ENCODE measurements around the gene ARSG.

DNA sequence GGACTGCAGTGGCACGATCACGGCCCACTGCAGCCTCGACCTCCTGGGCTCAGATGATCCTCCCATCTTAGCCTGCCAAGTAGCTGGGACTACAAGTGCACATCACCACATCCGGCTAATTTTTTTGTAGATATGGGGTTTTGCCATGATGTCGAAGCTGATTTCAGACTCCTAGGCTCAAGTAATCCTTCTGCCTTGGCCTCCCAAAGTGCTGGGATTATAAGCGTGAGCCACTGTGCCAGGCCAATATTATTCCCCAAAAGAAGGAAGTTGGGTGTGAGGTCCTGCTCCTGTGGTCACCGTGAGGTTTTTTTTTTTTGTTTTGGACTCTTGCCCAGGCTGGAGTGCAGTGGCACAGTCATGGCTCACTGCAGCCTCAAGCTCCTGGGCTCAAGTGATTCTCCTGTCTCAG is 41.9 kb upstream of the ARSG start:
- TF ChIP-seq, protein P1, sequence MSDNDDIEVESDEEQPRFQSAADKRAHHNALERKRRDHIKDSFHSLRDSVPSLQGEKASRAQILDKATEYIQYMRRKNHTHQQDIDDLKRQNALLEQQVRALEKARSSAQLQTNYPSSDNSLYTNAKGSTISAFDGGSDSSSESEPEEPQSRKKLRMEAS (IDR thresholded peaks at IDR 0.05) = no peak
- TF ChIP-seq, protein P2, sequence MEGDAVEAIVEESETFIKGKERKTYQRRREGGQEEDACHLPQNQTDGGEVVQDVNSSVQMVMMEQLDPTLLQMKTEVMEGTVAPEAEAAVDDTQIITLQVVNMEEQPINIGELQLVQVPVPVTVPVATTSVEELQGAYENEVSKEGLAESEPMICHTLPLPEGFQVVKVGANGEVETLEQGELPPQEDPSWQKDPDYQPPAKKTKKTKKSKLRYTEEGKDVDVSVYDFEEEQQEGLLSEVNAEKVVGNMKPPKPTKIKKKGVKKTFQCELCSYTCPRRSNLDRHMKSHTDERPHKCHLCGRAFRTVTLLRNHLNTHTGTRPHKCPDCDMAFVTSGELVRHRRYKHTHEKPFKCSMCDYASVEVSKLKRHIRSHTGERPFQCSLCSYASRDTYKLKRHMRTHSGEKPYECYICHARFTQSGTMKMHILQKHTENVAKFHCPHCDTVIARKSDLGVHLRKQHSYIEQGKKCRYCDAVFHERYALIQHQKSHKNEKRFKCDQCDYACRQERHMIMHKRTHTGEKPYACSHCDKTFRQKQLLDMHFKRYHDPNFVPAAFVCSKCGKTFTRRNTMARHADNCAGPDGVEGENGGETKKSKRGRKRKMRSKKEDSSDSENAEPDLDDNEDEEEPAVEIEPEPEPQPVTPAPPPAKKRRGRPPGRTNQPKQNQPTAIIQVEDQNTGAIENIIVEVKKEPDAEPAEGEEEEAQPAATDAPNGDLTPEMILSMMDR (IDR thresholded peaks at IDR 0.05; ENCODE audit: control extremely low read depth in 1 of 3, insufficient read depth in 1 of 3, low read depth in 1 of 3, low read length in 3 of 3) = no peak
- no peak for TF ChIP-seq SP1 (IDR thresholded peaks at IDR 0.05; ENCODE audit: low read depth, low read length)

Data from H1 (cell line).